Skeletal muscle cell (primary cell): ENCODE results near the gene OR4E2.
"Not testable (repeated sequence)": the region's sequence is repeated elsewhere in the genome, so short reads cannot be mapped to it uniquely, and the experiment has no call there.

Experiments used
- DNase-seq: peaks from one replicate; pipeline ENCODE4 v3.0.0-alpha.2; 2010; ENCODE audit warnings: low read depth
- H3K4me3 ChIP-seq: 2 replicates; pipeline ENCODE4 v1.5.1; 2011; ENCODE audit warnings: low read depth, mild to moderate bottlenecking, control low read depth, low read length, moderate library complexity

Gene OR4E2

GRCh38 chr14:21653331-21653885, at the start of gene OR4E2:
Gene OR4E2 (plus strand): TSS chr14:21653835. CDS start chr14:21665083, 11,248 bp downstream.
- DNase-seq, result no peak
- H3K4me3 ChIP-seq, result no peak within 1 kb of the TSS

GRCh38 chr14:21612324-21612723, 41.3 kb upstream of the OR4E2 start:
- DNase-seq, result no peak
- H3K4me3 ChIP-seq, result no peak overlapping the region

- no peak for DNase-seq
- no peak overlapping the region for H3K4me3 ChIP-seq
Measured at GRCh38 chr14:21614240-21614639, 39.4 kb upstream of the OR4E2 start.

- DNase-seq, result no peak
- no peak overlapping the region for H3K4me3 ChIP-seq
Measured at GRCh38 chr14:21617614-21618013, 36.0 kb upstream of the OR4E2 start.

- H3K4me3 ChIP-seq, result no peak overlapping the region
- peak; percentile 1 for DNase-seq
Measured at GRCh38 chr14:21626491-21627230, 27.0 kb upstream of the OR4E2 start.

GRCh38 chr14:21630503-21630902, 23.1 kb upstream of the OR4E2 start:
- not testable (repeated sequence) for H3K4me3 ChIP-seq, DNase-seq

GRCh38 chr14:21631084-21631483, 22.6 kb upstream of the OR4E2 start:
- no peak overlapping the region for H3K4me3 ChIP-seq
- no peak for DNase-seq

- no peak within 1 kb of the TSS for H3K4me3 ChIP-seq
- DNase-seq, result no peak
Measured at GRCh38 chr14:21634840-21635239, 18.8 kb upstream of the OR4E2 start, which contains the start of gene OR10G2. Gene OR10G2 (minus strand): TSS chr14:21634940. CDS start chr14:21634842, 98 bp downstream.

- no peak for DNase-seq
- no peak overlapping the region for H3K4me3 ChIP-seq
Measured at GRCh38 chr14:21642683-21643082, 11.0 kb upstream of the OR4E2 start.

- H3K4me3 ChIP-seq, result no peak overlapping the region
- no peak for DNase-seq
Measured at GRCh38 chr14:21643407-21643806, 10.2 kb upstream of the OR4E2 start.

GRCh38 chr14:21647380-21647779, 6.3 kb upstream of the OR4E2 start:
- no peak for DNase-seq
- no peak overlapping the region for H3K4me3 ChIP-seq

- DNase-seq, result no peak
- H3K4me3 ChIP-seq, result no peak overlapping the region
Measured at GRCh38 chr14:21652209-21652808, 1.3 kb upstream of the OR4E2 start.

GRCh38 chr14:21654215-21654614, 580 bp downstream of the OR4E2 start:
- H3K4me3 ChIP-seq, result no peak overlapping the region
- DNase-seq, result no peak

GRCh38 chr14:21656980-21657379, 3.3 kb downstream of the OR4E2 start:
- no peak for DNase-seq
- H3K4me3 ChIP-seq, result no peak overlapping the region

GRCh38 chr14:21668377-21668776, 14.7 kb downstream of the OR4E2 start:
- H3K4me3 ChIP-seq, result no peak overlapping the region
- DNase-seq, result no peak

GRCh38 chr14:21669284-21669683, 15.6 kb downstream of the OR4E2 start:
- no peak for DNase-seq
- H3K4me3 ChIP-seq, result no peak overlapping the region

- no peak overlapping the region for H3K4me3 ChIP-seq
- DNase-seq, result no peak
Measured at GRCh38 chr14:21671371-21671770, 17.7 kb downstream of the OR4E2 start.

GRCh38 chr14:21672116-21672515, 18.5 kb downstream of the OR4E2 start:
- no peak for DNase-seq
- H3K4me3 ChIP-seq, result no peak overlapping the region

GRCh38 chr14:21673718-21674117, 20.1 kb downstream of the OR4E2 start, which contains the start of gene OR4E1:
Gene OR4E1 (minus strand): TSS chr14:21673818. CDS start chr14:21670935, 2,883 bp downstream.
- no peak within 1 kb of the TSS for H3K4me3 ChIP-seq
- no peak for DNase-seq

- DNase-seq, result no peak
- no peak overlapping the region for H3K4me3 ChIP-seq
Measured at GRCh38 chr14:21675566-21675965, 21.9 kb downstream of the OR4E2 start.

- no peak overlapping the region for H3K4me3 ChIP-seq
- DNase-seq, result no peak
Measured at GRCh38 chr14:21680072-21680471, 26.4 kb downstream of the OR4E2 start.
